Astrocyte (in vitro differentiated cells and primary cell): Measurements from ENCODE around the gene PI16. TPM values are rescaled to one million over a fixed set of nuclear protein-coding genes. Genes with fewer than 3 reads are reported as not detected.

Experiments used
- DNase-seq: peaks from one replicate; pipeline ENCODE4 v3.0.0-alpha.2; 2010; ENCODE audit warnings: low read depth
- FAIRE-seq: peaks from 2 replicates; lab custom pipeline; 2011; peaks lifted over from hg19 to GRCh38; lab: Jason Lieb, UNC
- H2AFZ ChIP-seq: 2 replicates; pipeline ENCODE4 v1.6.0; 2012; ENCODE audit warnings: low read depth, low read length, inconsistent platforms
- H3K27ac ChIP-seq: 2 replicates; pipeline ENCODE4 v1.5.1; 2011; ENCODE audit warnings: low read depth, low read length, inconsistent platforms
- H3K27me3 ChIP-seq: 2 replicates; pipeline ENCODE4 v1.6.0; 2011; ENCODE audit warnings: low read length, inconsistent platforms; ENCODE audit not compliant: insufficient read depth
- H3K36me3 ChIP-seq: 2 replicates; pipeline ENCODE4 v1.5.1; 2011; ENCODE audit warnings: low read length, inconsistent platforms; ENCODE audit not compliant: insufficient read depth
- H3K4me1 ChIP-seq: 2 replicates; pipeline ENCODE4 v1.5.1; 2011; ENCODE audit warnings: low read length, inconsistent platforms; ENCODE audit not compliant: insufficient read depth
- H3K4me2 ChIP-seq: 2 replicates; pipeline ENCODE4 v1.6.0; 2012; ENCODE audit warnings: low read length, inconsistent platforms
- H3K4me3 ChIP-seq: 2 replicates; pipeline ENCODE4 v1.5.1; 2011; ENCODE audit warnings: low read depth, mild to moderate bottlenecking, low read length, inconsistent platforms; ENCODE audit not compliant: insufficient read depth
- H3K79me2 ChIP-seq: 2 replicates; pipeline ENCODE4 v1.6.0; 2012; ENCODE audit warnings: mild to moderate bottlenecking, low read length, inconsistent platforms; ENCODE audit not compliant: insufficient read depth
- H3K9ac ChIP-seq: 2 replicates; pipeline ENCODE4 v1.6.0; 2012; ENCODE audit warnings: mild to moderate bottlenecking, low read length, inconsistent platforms
- H3K9me3 ChIP-seq: 2 replicates; pipeline ENCODE4 v1.5.1; 2012; ENCODE audit warnings: low read depth, mild to moderate bottlenecking, low read length, inconsistent platforms; ENCODE audit not compliant: insufficient read depth
- H4K20me1 ChIP-seq: 2 replicates; pipeline ENCODE4 v1.6.0; 2012; ENCODE audit warnings: low read length, inconsistent platforms; ENCODE audit not compliant: insufficient read depth
- H3K27ac Mint-ChIP-seq: one replicate; pipeline ENCODE4 v1.8.0; 2021; ENCODE audit warnings: mild to moderate bottlenecking, mixed read lengths; ENCODE audit not compliant: unreplicated experiment
- H3K27me3 Mint-ChIP-seq: one replicate; pipeline ENCODE4 v1.8.0; 2021; ENCODE audit warnings: low read depth, mixed read lengths; ENCODE audit not compliant: unreplicated experiment
- H3K36me3 Mint-ChIP-seq: one replicate; pipeline ENCODE4 v1.8.0; 2021; ENCODE audit warnings: low read depth, mixed read lengths; ENCODE audit not compliant: unreplicated experiment
- H3K4me1 Mint-ChIP-seq: one replicate; pipeline ENCODE4 v1.8.0; 2021; ENCODE audit warnings: low read depth, mixed read lengths; ENCODE audit not compliant: unreplicated experiment
- H3K4me3 Mint-ChIP-seq: one replicate; pipeline ENCODE4 v1.8.0; 2021; ENCODE audit warnings: mild to moderate bottlenecking, moderate library complexity, mixed read lengths; ENCODE audit not compliant: unreplicated experiment
- H3K9me3 Mint-ChIP-seq: one replicate; pipeline ENCODE4 v1.8.0; 2021; ENCODE audit warnings: mild to moderate bottlenecking, mixed read lengths; ENCODE audit not compliant: unreplicated experiment
- EZH2 ChIP-seq: IDR thresholded peaks from 2 replicates; pipeline ENCODE4 v1.6.1; 2012; ENCODE audit warnings: mild to moderate bottlenecking, low read length, inconsistent platforms; ENCODE audit not compliant: insufficient read depth
- total RNA-seq: library from RNA; stranded (reverse); gene quantifications from 2 replicates; pipeline ENCODE4 v1.2.1, GENCODE V29; 2021
- TF ChIP-seq, protein P1 (sequence below): IDR thresholded peaks from 2 replicates; pipeline ENCODE4 v1.5.1; 2011; ENCODE audit warnings: low read depth, mild to moderate bottlenecking, inconsistent platforms, low read length, moderate library complexity; ENCODE audit not compliant: insufficient read depth

PI16 gene
- total RNA-seq, 1 donor from 2014 or later, result not detected

- DNase-seq (peak; percentile 71), FAIRE-seq (no peak)
- Histone ChIP-seq H3K79me2 (no peaks in the 10 kb centered on the region), H3K36me3 (peaks cover 10% of the 10 kb centered on the region), H3K9me3 (no peaks in the 10 kb centered on the region), H3K9ac (no peak overlapping the region), H3K4me2 (no peak overlapping the region), H2AFZ (no peak overlapping the region), H3K4me1 (peaks cover 14% of the 10 kb centered on the region), H4K20me1 (peaks cover 32% of the 10 kb centered on the region), H3K4me3 (no peak overlapping the region), H3K27ac (no peak overlapping the region), H3K27me3 (no peaks in the 10 kb centered on the region)
- no peaks in the 10 kb centered on the region for H3K9me3 Mint-ChIP-seq
- peaks cover 42% of the 10 kb centered on the region for H3K4me1 Mint-ChIP-seq
- peak overlapping the region; percentile 58 for H3K27ac Mint-ChIP-seq
- TF ChIP-seq, protein P1, sequence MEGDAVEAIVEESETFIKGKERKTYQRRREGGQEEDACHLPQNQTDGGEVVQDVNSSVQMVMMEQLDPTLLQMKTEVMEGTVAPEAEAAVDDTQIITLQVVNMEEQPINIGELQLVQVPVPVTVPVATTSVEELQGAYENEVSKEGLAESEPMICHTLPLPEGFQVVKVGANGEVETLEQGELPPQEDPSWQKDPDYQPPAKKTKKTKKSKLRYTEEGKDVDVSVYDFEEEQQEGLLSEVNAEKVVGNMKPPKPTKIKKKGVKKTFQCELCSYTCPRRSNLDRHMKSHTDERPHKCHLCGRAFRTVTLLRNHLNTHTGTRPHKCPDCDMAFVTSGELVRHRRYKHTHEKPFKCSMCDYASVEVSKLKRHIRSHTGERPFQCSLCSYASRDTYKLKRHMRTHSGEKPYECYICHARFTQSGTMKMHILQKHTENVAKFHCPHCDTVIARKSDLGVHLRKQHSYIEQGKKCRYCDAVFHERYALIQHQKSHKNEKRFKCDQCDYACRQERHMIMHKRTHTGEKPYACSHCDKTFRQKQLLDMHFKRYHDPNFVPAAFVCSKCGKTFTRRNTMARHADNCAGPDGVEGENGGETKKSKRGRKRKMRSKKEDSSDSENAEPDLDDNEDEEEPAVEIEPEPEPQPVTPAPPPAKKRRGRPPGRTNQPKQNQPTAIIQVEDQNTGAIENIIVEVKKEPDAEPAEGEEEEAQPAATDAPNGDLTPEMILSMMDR, result no peak
- no peak for TF ChIP-seq EZH2
- H3K4me3 Mint-ChIP-seq, result no peak overlapping the region
- H3K36me3 Mint-ChIP-seq, result peaks cover 18% of the 10 kb centered on the region
- H3K27me3 Mint-ChIP-seq, result no peaks in the 10 kb centered on the region
These were observed 36.9 kb upstream of the PI16 start for GRCh38 chr6:36917541-36918193.

GRCh38 chr6:36920049-36920448 is 34.5 kb upstream of the PI16 start:
- FAIRE-seq, result no peak
- H3K4me3 Mint-ChIP-seq, result no peak overlapping the region

GRCh38 chr6:36920546-36920945 is 34.0 kb upstream of the PI16 start:
- no peaks in the 10 kb centered on the region for H3K9me3 ChIP-seq
- H3K9me3 Mint-ChIP-seq, result no peaks in the 10 kb centered on the region
- peaks cover 17% of the 10 kb centered on the region for H3K36me3 ChIP-seq
- no peaks in the 10 kb centered on the region for H3K27me3 Mint-ChIP-seq
- H2AFZ ChIP-seq, result no peak overlapping the region
- no peak overlapping the region for H3K4me3 ChIP-seq
- FAIRE-seq, result no peak
- TF ChIP-seq, protein P1, result no peak
- no peak for TF ChIP-seq EZH2
- no peak overlapping the region for H3K27ac Mint-ChIP-seq
- no peak overlapping the region for H3K27ac ChIP-seq
- H3K4me1 ChIP-seq, result peaks cover 7% of the 10 kb centered on the region
- peaks cover 37% of the 10 kb centered on the region for H3K4me1 Mint-ChIP-seq
- H3K4me3 Mint-ChIP-seq, result no peak overlapping the region
- H3K79me2 ChIP-seq, result no peaks in the 10 kb centered on the region
- H3K27me3 ChIP-seq, result no peaks in the 10 kb centered on the region
- no peak for DNase-seq
- no peak overlapping the region for H3K9ac ChIP-seq
- peaks cover 7% of the 10 kb centered on the region for H4K20me1 ChIP-seq
- H3K4me2 ChIP-seq, result no peak overlapping the region
- peaks cover 12% of the 10 kb centered on the region for H3K36me3 Mint-ChIP-seq

More at GRCh38 chr6:36920049-36920448, 34.5 kb upstream of the PI16 start:
- TF ChIP-seq, protein P1, result no peak
- no peak for TF ChIP-seq EZH2
- peaks cover 15% of the 10 kb centered on the region for H3K36me3 Mint-ChIP-seq
- H3K27me3 Mint-ChIP-seq, result no peaks in the 10 kb centered on the region
- no peak overlapping the region for H3K27ac Mint-ChIP-seq
- H3K4me2 ChIP-seq, result no peak overlapping the region
- no peaks in the 10 kb centered on the region for H3K79me2 ChIP-seq
- no peaks in the 10 kb centered on the region for H3K9me3 Mint-ChIP-seq
- H4K20me1 ChIP-seq, result peaks cover 11% of the 10 kb centered on the region
- peaks cover 35% of the 10 kb centered on the region for H3K4me1 Mint-ChIP-seq
- no peaks in the 10 kb centered on the region for H3K27me3 ChIP-seq
- peaks cover 7% of the 10 kb centered on the region for H3K4me1 ChIP-seq
- no peak overlapping the region for H3K4me3 ChIP-seq
- no peak overlapping the region for H2AFZ ChIP-seq
- peaks cover 12% of the 10 kb centered on the region for H3K36me3 ChIP-seq
- no peak overlapping the region for H3K27ac ChIP-seq
- H3K9ac ChIP-seq, result no peak overlapping the region
- no peak for DNase-seq
- no peaks in the 10 kb centered on the region for H3K9me3 ChIP-seq
